ENCODE measurements around the gene KRT23. TPM values are rescaled to one million over a fixed set of nuclear protein-coding genes. Genes with fewer than 3 reads are reported as not detected.

Gene KRT23
- total and polyA plus RNA-seq, 7 donors: 0.03 to 1.5 (median 0.25) TPM; not detected in 4

GRCh38 chr17:40949418-40949817 lies 12.0 kb upstream of the KRT23 start:
- intact Hi-C loops (cut with DNase I): no loop called here
- ATAC-seq: no peak
- no peak overlapping the region for H3K4me3 ChIP-seq
- no peak for TF ChIP-seq CTCF (IDR thresholded peaks at IDR 0.05)
- DNase-seq: no peak
- H3K36me3 ChIP-seq (ENCODE audit: insufficient read depth in 1 of 2, low read depth in 1 of 2): no peaks in the 10 kb centered on the region
- H3K4me1 ChIP-seq: peaks cover 9% of the 10 kb centered on the region
- H3K27me3 ChIP-seq (ENCODE audit: insufficient read depth in 3 of 3, low read length in 2 of 3): peaks cover 0 to 17% (median 3%) of the 10 kb centered on the region in 3 donors
- no peaks in the 10 kb centered on the region for H3K9me3 ChIP-seq
- H3K27ac ChIP-seq: no peak overlapping the region
- 22 to 39% (median 26%) methylated on average over 10 of the region's 10 CpGs for WGBS, 3 donors

- H3K27ac ChIP-seq: no peak overlapping the region
- WGBS, 3 donors: 69 to 87% (median 77%) methylated on average over 2 of the region's 2 CpGs
- no peak overlapping the region for H3K4me3 ChIP-seq
- H3K4me1 ChIP-seq: peaks cover 7% of the 10 kb centered on the region
- DNase-seq (no peak), ATAC-seq (no peak)
- H3K27me3 ChIP-seq (ENCODE audit: insufficient read depth in 3 of 3, low read length in 2 of 3): peaks cover 0 to 17% (median 3%) of the 10 kb centered on the region in 3 donors
- no peaks in the 10 kb centered on the region for H3K36me3 ChIP-seq (ENCODE audit: insufficient read depth in 1 of 2, low read depth in 1 of 2)
- TF ChIP-seq CTCF (IDR thresholded peaks at IDR 0.05): no peak
- no peaks in the 10 kb centered on the region for H3K9me3 ChIP-seq
- intact Hi-C loops (cut with DNase I): no loop called here
Measured at GRCh38 chr17:40947929-40948328, 10.5 kb upstream of the KRT23 start.

- no peaks in the 10 kb centered on the region for H3K4me1 ChIP-seq
- H3K4me3 ChIP-seq: no peak overlapping the region
- TF ChIP-seq CTCF (IDR thresholded peaks at IDR 0.05): no peak
- intact Hi-C loops (cut with DNase I): no loop called here
- ATAC-seq: no peak
- no peaks in the 10 kb centered on the region for H3K9me3 ChIP-seq
- peaks cover 0 to 17% (median 3%) of the 10 kb centered on the region in 3 donors for H3K27me3 ChIP-seq (ENCODE audit: insufficient read depth in 3 of 3, low read length in 2 of 3)
- no peak for DNase-seq
- 80 to 87% (median 86%) methylated on average over 6 of the region's 6 CpGs for WGBS, 3 donors
- no peaks in the 10 kb centered on the region for H3K36me3 ChIP-seq (ENCODE audit: insufficient read depth in 1 of 2, low read depth in 1 of 2)
- H3K27ac ChIP-seq: no peak overlapping the region
Measured at GRCh38 chr17:40945414-40945813, 8.0 kb upstream of the KRT23 start.

- H3K4me3 ChIP-seq: no peak overlapping the region
- TF ChIP-seq CTCF (IDR thresholded peaks at IDR 0.05): no peak
- no peak for DNase-seq
- ATAC-seq: no peak
- H3K27ac ChIP-seq: no peak overlapping the region
- no peaks in the 10 kb centered on the region for H3K9me3 ChIP-seq
- 48 to 71% (median 49%) methylated on average over 1 of the region's 1 CpG for WGBS, 3 donors
- no peaks in the 10 kb centered on the region for H3K36me3 ChIP-seq (ENCODE audit: insufficient read depth in 1 of 2, low read depth in 1 of 2)
- intact Hi-C loops (cut with DNase I): no loop called here
- H3K4me1 ChIP-seq: no peaks in the 10 kb centered on the region
- H3K27me3 ChIP-seq (ENCODE audit: insufficient read depth in 3 of 3, low read length in 2 of 3): peaks cover 0 to 17% (median 3%) of the 10 kb centered on the region in 3 donors
Measured at GRCh38 chr17:40944531-40944930, 7.1 kb upstream of the KRT23 start.

- DNase-seq (no peak), ATAC-seq (no peak)
- H3K4me1 ChIP-seq: no peaks in the 10 kb centered on the region
- 75 to 92% (median 86%) methylated on average over 3 of the region's 3 CpGs for WGBS, 3 donors
- H3K4me3 ChIP-seq: no peak overlapping the region
- TF ChIP-seq CTCF (IDR thresholded peaks at IDR 0.05): no peak
- H3K27ac ChIP-seq: no peak overlapping the region
- no peaks in the 10 kb centered on the region for H3K36me3 ChIP-seq (ENCODE audit: insufficient read depth in 1 of 2, low read depth in 1 of 2)
- intact Hi-C loops (cut with DNase I): no loop called here
- H3K9me3 ChIP-seq: no peaks in the 10 kb centered on the region
- H3K27me3 ChIP-seq (ENCODE audit: insufficient read depth in 3 of 3, low read length in 2 of 3): peaks cover 0 to 12% (median 3%) of the 10 kb centered on the region in 3 donors
Measured at GRCh38 chr17:40942553-40942952, 5.1 kb upstream of the KRT23 start.
